Inflammatory macrophage (primary cell): ENCODE results near the gene SAMD4A.

ENCODE experiments used
- DNase-seq, 2 donors: peaks; one replicate each; pipeline ENCODE4 v3.0.0-alpha.2; 2020 to 2022

The SAMD4A gene

DNA sequence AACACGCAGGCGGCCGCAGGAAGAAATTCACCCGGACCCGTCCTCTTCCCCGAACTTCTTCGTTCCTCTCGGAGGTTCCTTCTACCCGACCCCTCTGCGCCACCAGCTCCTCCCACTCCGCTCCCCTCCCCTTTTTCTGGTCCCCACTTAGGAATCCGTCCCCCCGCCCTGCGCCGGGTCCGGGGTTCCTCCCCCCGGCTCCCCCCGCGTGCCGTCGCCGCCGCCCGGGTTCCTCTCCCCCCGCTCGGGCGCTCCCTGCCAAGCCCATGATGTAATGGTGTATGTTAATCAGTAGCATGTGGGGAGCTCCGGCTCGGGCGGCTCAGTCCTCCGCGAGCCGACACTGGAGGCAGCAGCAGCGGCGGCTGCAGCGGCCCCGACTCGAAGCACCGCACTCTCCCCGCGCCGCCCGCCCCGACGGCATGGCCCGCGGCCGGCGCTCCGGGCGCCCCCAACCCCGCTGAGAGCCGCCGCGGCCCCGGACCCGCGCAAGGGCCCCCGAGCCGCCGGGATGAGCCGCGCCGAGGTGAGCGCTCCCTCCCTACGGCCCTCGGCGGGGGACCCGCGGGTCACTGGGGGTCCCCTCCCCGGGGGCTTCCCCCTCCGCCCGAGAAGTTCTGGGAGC, 1.0 kb upstream of the SAMD4A start:
- peak; percentile 64 to 81 for DNase-seq

DNA sequence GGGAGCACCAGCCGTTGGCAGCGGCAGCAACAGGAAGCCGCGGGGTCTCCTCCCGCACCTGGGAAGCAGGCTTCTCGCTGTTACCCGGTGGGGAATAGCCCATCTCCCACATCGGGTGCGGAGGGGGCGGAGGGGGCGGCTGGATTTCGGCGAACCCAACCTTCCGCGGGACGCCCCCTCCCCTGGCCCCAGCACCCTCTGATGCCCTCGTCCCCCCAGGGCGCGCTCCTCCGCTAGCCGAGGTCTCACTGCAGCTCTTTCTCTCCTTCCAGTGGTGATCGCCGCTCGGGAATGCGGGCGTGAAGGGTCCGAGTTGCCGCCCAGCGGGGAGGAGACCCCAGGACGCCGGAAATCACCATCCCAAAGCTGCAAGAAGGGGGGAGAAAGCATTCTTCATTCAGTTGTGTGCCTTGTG, 303 bp downstream of the SAMD4A start:
- no peak for DNase-seq

DNA sequence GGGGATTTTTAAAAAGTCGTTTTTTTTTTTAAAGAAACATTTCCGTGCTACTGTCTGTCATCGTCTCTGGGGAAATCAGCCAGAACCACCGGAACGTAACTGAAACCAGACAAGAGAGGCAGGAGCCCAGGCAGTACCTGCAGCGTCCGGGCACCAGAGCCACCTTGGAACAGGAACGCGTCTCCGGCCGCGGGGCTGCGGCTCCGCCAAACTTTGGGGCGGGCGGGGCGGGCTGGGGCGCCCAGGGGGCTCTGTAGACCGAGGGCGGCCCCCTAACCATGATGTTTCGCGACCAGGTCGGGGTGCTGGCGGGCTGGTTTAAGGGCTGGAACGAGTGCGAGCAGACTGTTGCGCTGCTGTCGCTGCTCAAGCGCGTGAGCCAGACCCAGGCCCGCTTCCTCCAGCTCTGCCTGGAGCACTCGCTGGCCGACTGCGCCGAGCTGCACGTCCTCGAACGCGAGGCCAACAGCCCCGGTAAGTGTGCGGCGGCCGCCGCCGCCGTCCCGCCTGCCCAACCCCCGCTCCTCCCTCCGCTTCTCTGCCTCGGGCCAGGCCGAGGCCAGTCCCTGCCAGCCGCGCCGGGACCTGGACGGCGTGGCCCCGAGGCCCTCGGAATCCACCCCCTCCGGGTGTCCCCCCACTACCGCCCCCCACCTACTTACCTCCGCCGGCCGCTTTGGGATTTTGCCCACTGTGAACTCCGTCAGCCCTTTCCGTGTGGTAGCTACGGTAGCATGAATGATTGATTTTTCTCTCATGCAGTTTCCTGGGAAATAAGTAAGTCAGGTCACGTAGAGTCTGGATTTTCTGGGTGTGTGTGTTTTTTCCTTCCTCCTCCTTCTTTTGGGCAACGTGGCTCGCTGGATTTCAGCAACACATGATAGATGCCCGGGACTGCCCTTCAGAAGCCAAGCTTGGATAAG, 972 bp downstream of the SAMD4A start:
- peak in 1 of 2 donors; percentile 32 for DNase-seq

DNA sequence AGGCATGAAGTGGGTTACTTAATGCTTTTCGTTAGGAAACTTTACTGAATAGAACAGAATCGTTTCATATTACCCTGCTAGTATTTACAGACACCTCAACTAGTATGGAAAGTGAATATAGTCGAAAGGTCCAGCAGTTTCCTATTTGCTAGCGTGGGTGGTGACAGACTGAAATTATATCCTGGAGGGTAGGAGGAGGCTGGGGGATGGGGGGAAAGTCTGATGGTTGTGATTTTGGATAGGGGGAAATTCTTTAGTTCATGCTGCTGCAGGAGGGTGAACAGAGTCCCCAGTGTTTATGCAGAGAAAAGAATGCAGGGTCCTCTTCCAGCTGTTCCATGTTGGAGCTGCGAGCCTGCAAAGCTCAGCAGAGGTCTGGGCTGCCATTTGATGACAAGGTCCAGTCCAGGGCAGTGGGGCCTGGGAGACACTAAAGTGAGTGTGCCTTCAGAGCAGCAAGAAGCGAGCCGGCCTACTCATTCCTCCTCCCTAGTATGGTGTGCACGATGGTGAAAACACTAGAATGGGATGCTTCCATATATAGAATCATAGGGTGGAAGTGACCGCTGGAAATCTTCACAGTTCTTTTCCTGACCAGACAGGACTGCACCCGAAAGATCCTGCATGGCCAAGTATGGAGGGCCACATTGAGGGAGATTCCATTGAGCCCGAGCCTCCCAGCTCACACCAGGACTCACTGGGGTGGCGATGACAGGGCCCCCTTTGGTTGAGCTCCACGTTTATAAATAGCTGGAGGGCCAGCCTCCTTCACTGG, 2.1 kb downstream of the SAMD4A start:
- no peak for DNase-seq

DNA sequence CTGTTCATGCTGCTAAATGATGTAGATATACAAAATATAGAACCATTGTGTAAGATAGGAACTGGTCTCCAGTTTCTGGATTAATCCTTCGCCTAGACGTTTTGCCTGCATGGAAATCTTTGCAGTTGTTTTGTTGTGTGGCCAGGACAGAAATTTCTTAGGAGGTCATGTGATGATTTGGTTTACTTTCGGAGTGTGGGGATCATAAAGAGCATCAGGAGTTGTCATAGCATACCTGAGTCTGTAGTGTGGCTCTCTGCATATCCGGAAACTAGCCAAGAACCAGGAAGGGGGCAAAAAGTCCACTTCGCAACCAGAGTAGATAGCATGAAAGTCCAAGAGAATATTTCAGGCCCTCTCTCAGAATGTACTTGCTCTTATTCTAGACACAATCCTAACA, 3.1 kb downstream of the SAMD4A start:
- DNase-seq, result no peak

DNA sequence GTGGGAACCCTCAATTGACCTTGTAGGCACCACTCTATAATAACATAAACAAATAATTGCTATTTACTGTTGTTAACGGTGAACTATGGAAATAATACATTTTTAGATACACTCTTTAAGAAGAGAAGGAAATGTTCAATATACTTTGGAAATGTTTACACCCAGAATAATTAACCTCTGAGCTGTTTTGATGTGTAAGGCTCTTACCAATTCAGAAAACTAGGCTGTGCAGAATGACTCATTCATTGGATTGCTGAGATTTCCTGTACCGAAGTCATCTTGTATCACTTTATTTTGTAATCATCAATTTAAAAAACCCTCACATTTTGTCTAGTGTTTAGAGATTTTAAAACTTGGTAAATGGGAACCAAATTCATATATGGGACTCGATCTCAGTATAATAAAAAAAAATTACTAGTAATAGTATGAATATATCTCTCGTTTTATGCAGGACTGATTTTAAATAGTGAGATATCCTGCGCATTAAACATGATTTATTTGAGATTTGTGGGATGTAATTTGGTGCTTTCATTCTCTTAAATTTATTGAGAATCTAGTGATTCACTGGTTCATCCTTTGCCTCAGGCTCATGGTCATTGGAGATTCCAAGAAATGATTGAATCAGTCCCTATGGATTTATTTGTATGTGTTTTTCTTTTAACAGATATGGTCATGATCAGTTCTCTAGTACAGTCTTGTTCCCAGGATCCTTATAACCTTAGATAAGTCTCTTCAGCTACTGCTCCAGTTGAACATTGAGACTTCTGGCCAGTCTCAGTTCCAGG, 3.9 kb downstream of the SAMD4A start:
- DNase-seq, result no peak

DNA sequence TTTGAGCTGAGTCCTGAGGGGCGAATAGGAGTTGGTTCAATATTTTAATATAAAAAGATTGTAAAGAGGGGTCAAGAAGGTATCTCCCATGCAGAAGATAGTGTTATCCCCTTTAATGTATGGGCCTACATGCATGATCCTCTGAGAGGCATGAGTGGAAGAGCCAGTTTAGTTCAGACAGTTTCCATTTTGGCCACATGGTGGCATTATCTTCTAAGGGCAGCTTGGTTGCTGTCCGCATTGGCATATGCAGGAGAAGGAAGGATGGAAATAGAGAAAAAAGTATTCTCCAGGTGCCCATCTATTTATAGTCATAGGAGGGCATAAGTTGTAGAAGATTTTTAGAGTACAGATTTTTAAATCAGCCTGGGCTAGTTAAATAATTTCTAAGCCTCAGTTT, 5.4 kb downstream of the SAMD4A start:
- DNase-seq, result peak; percentile 48 to 49

DNA sequence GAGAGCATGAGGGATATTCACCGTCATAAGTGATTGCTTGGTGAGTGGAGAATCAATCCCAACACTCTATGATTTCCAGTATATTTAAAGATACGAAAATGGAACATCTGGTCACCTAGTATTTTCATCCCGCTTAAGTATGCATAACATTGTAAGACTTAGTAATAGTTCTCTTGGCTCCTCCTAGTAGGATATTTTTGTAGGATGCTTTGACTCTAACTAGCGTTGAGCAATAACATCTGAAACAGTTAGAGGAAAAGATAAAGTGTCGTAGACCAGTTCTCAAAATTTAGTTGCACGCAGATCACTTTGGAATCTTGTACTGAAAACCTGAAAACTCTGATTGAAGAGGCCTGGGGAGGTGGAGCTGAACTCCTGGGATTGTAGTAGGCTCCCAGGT, 7.6 kb downstream of the SAMD4A start:
- DNase-seq, result no peak

DNA sequence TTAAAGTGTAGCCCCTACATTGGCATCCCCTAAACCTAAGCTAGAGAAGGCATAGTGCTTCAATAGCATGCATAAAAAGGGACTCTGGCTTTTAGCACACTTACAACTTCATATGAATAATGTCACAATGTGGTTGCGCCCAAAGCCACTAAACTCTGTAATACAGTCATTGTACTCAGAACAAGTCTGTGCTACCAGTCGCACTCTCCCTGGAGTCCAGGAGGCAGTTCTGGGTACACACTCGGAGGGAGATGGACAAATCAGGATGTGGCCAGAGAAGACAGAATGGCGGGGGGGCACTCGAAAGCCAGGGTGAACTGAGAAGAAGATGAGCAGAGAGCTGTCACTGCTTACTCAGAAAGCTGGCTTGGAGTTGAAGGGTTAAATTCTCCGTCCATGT, 10.6 kb downstream of the SAMD4A start:
- DNase-seq, result no peak

DNA sequence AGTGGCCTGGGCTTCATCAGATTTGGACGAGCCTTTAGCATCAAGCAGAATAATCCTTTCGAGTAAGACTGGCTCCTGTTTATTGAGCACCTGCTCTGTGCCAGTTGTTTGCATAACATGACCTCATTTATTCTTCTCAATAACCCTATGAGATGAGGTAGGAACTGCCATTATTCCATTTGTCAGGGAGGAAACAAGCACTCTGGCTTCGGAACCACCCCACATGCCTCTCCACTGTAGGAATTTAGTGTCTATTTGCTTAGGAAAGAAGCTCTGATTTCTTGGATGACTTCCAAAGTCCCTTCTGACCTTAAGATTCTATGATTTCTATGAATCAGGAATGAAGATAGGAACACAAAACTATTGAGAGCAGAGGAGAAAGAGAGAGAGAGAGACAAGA, 11.0 kb downstream of the SAMD4A start:
- no peak for DNase-seq

DNA sequence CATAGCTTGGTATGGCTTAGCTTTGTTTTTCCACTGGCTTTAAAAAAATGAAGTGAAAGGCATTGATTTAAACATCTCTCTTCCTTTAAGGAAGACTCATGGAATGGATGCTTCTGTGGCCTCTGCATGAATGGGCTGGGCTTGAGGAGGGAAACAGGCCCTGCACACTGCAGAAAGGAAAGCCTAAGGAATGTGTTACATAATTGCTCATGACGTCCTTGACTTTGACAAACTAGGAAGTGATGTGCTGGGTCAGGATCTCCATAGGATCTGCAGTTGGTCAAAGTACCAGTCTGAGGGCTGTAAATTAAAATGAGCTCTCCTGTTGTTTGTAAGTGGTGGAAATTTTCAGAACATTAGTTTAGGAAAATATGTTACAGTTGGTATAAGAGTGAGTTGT, 12.7 kb downstream of the SAMD4A start:
- DNase-seq, result peak; percentile 48 to 51

DNA sequence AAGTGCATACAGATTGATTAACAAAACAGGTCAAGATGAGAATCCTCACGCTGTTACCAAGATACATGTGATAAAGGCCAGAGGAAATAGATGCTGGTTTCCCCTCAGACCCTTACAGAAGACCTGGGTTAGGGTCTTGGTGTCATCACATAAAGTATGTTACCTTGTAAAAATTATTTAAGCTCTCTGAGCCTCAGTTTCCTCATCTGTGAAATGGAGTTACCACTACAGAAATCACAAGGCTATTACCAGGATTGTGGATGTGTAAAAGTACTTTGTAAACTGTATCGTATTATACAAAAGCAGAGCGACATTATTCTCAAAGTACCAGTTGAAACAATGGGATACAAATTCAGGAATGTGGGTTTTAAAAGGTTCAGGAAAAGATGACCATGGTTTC, 14.0 kb downstream of the SAMD4A start:
- no peak for DNase-seq

DNA sequence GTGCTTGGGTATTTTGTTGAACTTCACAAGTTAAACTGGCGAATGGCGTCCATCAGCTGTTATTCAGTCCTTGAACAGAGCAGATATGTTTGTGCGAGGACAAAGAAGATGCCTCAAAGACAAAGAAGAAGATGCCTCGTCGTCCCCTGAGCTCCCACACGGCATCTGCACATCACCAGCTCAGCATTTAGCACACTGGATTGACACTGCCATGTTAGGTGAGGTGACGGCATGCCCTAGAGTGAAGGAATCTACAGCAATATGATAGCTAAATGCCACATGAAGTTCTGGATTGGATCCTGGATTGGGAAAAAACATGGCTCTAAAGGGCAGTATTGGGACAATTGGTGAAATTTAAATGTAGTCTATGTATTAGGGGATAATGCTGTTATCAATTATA, 15.4 kb downstream of the SAMD4A start:
- no peak for DNase-seq

DNA sequence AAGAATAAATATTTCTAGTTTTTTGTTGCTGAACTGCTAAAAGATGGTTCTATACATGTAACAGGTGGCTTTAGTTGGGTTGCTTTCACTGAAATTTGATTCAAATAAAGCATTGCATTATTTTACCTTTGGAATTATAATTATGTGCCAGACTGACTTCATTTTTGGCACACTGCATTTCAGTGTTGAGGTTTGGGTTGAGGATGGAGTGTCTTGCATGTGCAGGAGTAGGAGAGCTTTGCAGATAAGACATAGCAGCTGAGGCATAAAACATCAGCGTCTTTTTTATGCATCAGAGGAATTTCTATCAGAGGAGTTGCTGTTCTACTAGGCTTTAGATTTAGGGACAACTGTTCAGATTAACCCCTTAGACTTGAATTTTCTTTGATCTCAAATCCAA, 17.2 kb downstream of the SAMD4A start:
- DNase-seq, result no peak

DNA sequence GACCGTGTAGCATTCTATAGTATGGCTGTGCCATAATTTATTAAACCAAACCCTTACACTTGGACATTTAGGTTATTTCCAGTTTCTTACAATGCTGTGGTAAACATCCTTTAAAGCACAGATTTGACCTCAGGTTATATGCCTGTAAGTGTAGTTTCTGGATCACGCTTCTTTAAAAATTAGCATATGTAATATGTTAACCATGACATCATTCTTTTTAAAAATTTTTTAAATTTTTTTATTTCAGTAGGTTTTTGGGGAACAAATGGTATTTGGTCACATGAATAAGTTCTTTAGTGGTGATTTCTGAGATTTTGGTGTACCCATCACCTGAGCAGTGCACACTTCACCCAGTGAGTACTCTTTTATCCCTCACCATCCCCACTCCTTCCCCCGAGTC, 18.3 kb downstream of the SAMD4A start:
- DNase-seq, result no peak

DNA sequence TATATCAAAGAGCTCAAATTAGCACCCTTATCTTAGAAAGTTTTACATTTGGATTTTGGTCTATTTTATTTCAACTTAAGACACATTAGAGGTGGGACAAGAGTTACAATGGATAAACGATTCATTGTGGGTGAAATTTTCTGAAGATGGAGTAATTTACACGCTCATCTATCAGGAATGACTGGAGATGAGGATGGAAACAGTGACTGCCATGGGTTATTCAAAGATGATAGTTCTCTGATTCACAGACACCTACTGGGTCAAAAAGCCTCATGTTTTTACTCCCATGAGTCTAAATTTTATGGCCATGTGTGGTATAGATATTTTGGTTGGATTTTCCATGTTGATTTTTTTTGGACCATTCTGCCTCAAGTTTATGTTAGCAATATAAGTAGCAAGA, 22.1 kb downstream of the SAMD4A start:
- no peak for DNase-seq

DNA sequence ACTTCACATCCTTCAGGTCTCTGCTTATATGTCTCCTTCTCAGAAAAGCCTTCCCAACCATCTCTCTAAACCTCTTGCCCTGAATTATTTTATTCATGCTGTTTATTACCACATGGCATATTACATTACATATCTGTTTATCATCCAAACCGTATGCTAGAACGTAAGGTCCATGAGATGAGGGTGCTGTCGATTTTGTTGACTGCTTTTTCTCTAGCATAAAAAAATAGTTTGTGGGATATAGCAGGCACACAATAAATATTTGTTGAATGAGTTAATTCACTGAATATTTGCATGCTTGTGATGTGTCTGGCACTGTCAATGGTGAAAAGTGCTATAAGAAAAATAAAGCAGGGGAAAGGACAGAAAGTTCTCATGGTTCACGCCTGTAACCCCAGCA, 22.9 kb downstream of the SAMD4A start:
- no peak for DNase-seq

DNA sequence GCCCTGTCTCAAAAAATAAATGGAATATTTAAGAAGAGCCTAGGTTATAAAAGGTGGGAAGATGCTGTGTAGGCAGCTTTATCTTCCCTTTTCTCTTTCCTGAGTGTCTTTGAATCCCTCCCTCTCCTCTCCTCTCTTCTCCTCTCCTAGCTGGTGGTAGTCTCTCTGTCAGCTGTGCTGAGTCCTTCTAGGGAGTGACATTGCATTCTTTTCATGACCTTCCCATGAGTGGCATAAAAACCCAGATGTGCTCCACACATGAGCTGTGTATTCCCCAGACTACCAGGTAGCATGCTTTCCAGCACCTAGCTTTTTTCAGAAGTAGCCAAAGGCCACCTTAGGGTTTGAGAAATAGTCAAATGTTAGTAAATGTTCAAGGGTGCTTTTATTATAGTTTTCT, 23.6 kb downstream of the SAMD4A start:
- no peak for DNase-seq

DNA sequence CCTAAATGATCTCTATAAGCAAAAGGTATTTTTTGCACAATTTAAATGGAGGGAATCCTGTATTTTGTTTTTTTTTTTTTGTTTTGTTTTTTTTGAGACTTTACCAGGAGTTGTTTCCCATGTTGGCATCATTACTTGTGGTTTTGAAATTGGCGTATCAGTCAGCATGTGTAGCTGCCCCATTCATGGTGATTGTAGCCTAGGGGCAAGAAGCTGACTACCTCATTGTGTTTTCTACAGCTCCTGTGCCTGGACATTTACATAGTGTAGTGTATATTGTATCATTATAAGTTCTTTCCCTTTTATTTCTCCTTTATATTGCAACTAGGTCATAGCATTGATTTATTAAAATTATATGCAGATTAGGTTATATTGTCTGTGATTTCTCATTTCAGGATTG, 24.5 kb downstream of the SAMD4A start:
- DNase-seq, result no peak

DNA sequence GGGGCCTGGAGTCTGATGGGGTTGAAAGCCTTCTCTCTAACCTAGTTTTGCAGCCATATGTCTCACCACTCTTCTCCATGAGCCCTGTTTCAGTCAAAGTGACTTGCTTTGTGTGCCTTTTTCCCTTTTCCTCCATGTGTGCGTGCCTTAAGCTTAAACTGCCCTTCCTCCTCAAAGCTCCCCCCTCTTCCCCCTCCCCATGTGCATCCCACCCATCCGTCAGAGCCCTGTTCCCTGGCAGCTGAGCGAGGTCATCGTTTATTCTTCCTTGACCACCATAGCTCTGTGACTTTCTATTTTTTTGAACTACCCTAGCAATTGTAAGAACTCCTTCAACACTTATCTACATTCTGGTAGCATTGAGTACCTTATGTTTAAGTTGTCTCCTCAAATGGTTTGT, 24.9 kb downstream of the SAMD4A start:
- DNase-seq, result no peak

DNA sequence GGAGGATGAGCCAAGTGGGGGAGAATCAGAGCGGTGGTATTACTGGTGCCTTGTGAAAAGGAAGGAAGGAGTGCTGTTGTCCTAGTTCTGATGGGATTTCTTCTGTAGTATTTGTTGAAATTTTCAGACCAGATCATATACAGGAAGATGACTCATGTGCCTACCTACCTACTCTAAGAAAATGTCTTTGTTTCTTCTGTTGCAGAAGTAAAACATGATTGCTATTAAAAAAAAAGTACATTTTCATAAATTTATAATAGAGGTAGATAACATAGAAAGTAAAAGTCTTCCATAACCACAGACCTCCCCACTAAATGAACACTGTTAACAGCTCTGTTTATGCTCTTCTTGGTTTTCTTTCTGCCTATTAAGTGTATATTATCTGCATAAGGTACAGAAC, 26.9 kb downstream of the SAMD4A start:
- no peak for DNase-seq

DNA sequence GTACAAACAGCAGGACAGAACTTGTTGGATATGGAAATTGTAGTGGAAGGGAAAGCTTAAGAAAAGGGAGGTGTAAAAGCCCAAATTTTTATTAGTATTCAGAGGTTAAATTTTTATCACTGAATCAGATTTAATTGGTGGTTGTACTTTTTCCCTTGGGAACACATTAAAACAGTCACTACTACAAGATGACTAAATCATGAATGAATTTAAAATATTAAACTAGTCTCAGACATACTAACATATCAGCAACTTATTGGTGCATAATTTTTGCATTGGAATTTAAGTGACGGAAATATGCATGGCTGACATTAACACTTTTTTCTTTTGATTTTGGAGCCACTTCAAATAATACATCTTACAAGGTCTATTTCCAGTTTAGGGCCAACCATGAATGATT, 27.6 kb downstream of the SAMD4A start:
- no peak for DNase-seq
